H1 (cell line): ENCODE data around the gene PRSS22. TPM values are rescaled to one million over a fixed set of nuclear protein-coding genes. Genes with fewer than 3 reads are reported as not detected.

Experiments used
- KDM4A ChIP-seq: IDR thresholded peaks from one replicate; pipeline ENCODE4 v1.7.1; 2012; ENCODE audit warnings: low read depth, mild to moderate bottlenecking, moderate library complexity, low read length, inconsistent platforms; ENCODE audit not compliant: severe bottlenecking
- polyA plus RNA-seq, 7 experiments: library from polyadenylated mRNA; depleted of rRNA in 3 of 7; stranded (reverse) in 5 of 7; unstranded in 2 of 7; fragments of >200 nt in 5 of 7; fragments of 200-250 nt in 2 of 7; gene quantifications; 1 replicate in 5 of 7; 2 replicates in 1 of 7; 4 replicates in 1 of 7; pipeline versions ENCODE4 v1.2.1 to v1.2.3, GENCODE V29; 2011 to 2013; ENCODE audit warnings: missing spikeins in 2 of 7, mixed read lengths in 2 of 7
- total RNA-seq: library from RNA; stranded (reverse); fragmentation: NEBNext Ultra II Directional; extraction: Animal tissue kit (Norgen Biotek cat#: 25700); gene quantifications from 2 replicates; pipeline ENCODE4 v1.2.1, GENCODE V29; 2021

Gene PRSS22
- total and polyA plus RNA-seq, 2 of the 8 experiments (the other 6 are each of a cell fraction or from before 2014, with no cell fraction given) = 4.0 to 4.4 TPM

DNA sequence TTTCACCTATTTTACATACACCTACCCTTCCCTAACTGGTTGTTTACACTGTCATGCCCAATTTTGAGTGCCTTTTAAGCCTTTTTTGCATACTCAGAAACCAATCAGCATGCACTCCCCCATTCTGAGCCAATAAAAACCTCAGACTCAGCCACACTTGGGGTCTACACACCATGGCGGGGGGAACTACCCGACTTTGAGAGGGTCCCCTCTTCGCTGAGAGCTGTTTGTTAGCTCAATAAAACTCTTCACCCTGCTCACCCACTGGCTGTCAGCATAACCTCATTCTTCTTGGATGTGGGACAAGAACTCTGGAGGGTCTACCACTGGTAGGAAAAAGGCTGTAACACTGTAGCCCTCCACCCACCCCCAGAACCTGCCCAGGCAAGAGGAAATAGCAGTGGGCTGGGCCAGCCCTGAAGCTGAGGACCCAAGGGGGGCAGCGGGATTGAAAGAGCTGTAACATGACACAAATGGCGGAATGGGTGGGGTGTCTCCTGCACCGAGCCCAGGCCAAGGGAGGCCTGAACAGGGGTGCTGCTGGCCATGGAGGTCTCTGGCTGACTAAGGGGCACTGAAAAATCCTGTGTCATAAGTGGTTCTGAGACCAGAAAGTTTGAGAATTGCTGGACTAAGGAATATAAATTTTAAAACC lies 22.0 kb upstream of the PRSS22 start (continued):
- no peak for TF ChIP-seq KDM4A
